ENCODE measurements around the gene NAGS. TPM values are rescaled to one million over a fixed set of nuclear protein-coding genes. Genes with fewer than 3 reads are reported as not detected.

NAGS gene
- total RNA-seq, 1 donor from 2014 or later = 0.40 TPM

DNA sequence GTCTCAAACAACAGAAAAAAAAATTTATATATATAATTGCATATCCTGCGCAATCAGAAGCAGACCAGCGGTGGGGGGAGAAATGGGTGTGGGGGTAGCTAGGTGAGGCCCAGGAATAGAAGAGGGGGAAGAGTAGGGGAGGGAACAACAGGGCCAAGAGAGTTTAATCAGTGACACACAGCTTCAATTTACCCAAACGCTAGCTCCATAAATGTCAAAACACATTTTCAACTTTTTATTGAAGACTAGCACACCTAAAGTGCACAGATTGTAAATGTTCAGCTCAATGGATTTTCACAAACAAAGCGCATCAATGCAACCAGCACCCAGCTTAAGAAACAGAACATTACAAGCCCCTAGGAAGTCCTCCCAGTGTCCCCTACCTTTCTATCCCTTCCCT lies 24.8 kb upstream of the NAGS start:
- no peak for DNase-seq (ENCODE audit: low spot score)
- Mint-ChIP-seq H3K36me3 (ENCODE audit: low read depth) (no peaks in the 10 kb centered on the region), H3K4me3 (ENCODE audit: unreplicated experiment) (no peak overlapping the region), H3K9me3 (ENCODE audit: low read depth) (no peaks in the 10 kb centered on the region), H3K4me1 (ENCODE audit: low read depth) (no peaks in the 10 kb centered on the region), H3K27me3 (ENCODE audit: low read depth) (peaks cover 53% of the 10 kb centered on the region), H3K27ac (ENCODE audit: unreplicated experiment) (no peak overlapping the region)
- TF ChIP-seq CTCF (IDR thresholded peaks at IDR 0.05) = no peak

DNA sequence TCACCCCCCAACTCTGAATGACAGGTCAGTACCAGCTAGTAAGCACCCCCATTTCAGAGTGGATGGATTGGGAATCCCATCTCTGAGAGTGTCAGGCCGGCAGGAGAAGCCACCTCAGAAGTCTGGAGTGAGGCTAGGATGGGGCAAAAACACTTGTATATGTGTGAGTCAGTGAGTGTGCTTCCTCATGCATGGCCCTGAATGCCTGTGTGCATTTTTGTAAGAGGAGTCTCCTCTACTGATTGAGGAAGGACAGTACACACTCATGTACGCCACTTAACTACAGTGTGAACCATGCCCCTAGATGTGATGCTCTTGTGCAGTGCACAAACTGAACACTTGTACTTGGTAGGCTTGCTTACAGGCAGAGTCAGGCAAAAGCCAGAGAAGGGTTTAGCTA lies 22.3 kb upstream of the NAGS start:
- TF ChIP-seq CTCF (IDR thresholded peaks at IDR 0.05) = no peak
- peaks cover 45% of the 10 kb centered on the region for H3K27me3 Mint-ChIP-seq (ENCODE audit: low read depth)
- peak; percentile 13 for DNase-seq (ENCODE audit: low spot score)
- H3K9me3 Mint-ChIP-seq (ENCODE audit: low read depth) = no peaks in the 10 kb centered on the region
- H3K4me3 Mint-ChIP-seq (ENCODE audit: unreplicated experiment) = no peak overlapping the region
- no peaks in the 10 kb centered on the region for H3K4me1 Mint-ChIP-seq (ENCODE audit: low read depth)
- H3K27ac Mint-ChIP-seq (ENCODE audit: unreplicated experiment) = no peak overlapping the region
- no peaks in the 10 kb centered on the region for H3K36me3 Mint-ChIP-seq (ENCODE audit: low read depth)

- Mint-ChIP-seq H3K9me3 (ENCODE audit: low read depth) (no peaks in the 10 kb centered on the region), H3K36me3 (ENCODE audit: low read depth) (no peaks in the 10 kb centered on the region), H3K27me3 (ENCODE audit: low read depth) (peaks cover 43% of the 10 kb centered on the region), H3K4me3 (ENCODE audit: unreplicated experiment) (peak overlapping the region; percentile 33), H3K4me1 (ENCODE audit: low read depth) (no peaks in the 10 kb centered on the region), H3K27ac (ENCODE audit: unreplicated experiment) (no peak overlapping the region)
- TF ChIP-seq CTCF (IDR thresholded peaks at IDR 0.05) = no peak
- peak; percentile 35 for DNase-seq (ENCODE audit: low spot score)
Observed at GRCh38 chr17:43983196-43983514, 21.3 kb upstream of the NAGS start.

GRCh38 chr17:43983515-43984411 lies 20.7 kb upstream of the NAGS start:
- Mint-ChIP-seq H3K9me3 (ENCODE audit: low read depth) (no peaks in the 10 kb centered on the region), H3K27me3 (ENCODE audit: low read depth) (peaks cover 40% of the 10 kb centered on the region), H3K27ac (ENCODE audit: unreplicated experiment) (no peak overlapping the region), H3K4me3 (ENCODE audit: unreplicated experiment) (peak overlapping the region; percentile 33), H3K36me3 (ENCODE audit: low read depth) (no peaks in the 10 kb centered on the region), H3K4me1 (ENCODE audit: low read depth) (no peaks in the 10 kb centered on the region)
- TF ChIP-seq CTCF (IDR thresholded peaks at IDR 0.05) = peak; percentile 66
- peak; percentile 92 for DNase-seq (ENCODE audit: low spot score)

- Mint-ChIP-seq H3K4me3 (ENCODE audit: unreplicated experiment) (peak overlapping the region; percentile 33), H3K27ac (ENCODE audit: unreplicated experiment) (no peak overlapping the region), H3K36me3 (ENCODE audit: low read depth) (no peaks in the 10 kb centered on the region), H3K4me1 (ENCODE audit: low read depth) (no peaks in the 10 kb centered on the region), H3K9me3 (ENCODE audit: low read depth) (no peaks in the 10 kb centered on the region), H3K27me3 (ENCODE audit: low read depth) (peaks cover 34% of the 10 kb centered on the region)
- DNase-seq (ENCODE audit: low spot score) = peak; percentile 39
- no peak for TF ChIP-seq CTCF (IDR thresholded peaks at IDR 0.05)
Observed at GRCh38 chr17:43984521-43984920, 19.9 kb upstream of the NAGS start.

All from chondrocyte (in vitro differentiated cells).